Measurements from ENCODE around the gene CHCHD4.

GRCh38 chr3:14122301-14122700 lies 2.4 kb downstream of the CHCHD4 start:
- no peak for TF ChIP-seq POLR2A (IDR thresholded peaks at IDR 0.05)
- TF ChIP-seq CTCF (IDR thresholded peaks at IDR 0.05): no peak
- no peak for TF ChIP-seq EP300 (IDR thresholded peaks at IDR 0.05)
